HG02571 (cell line): Measurements from ENCODE around the gene KCNJ6.

Experiments
- ATAC-seq: cut with Tn5 transposase; IDR thresholded peaks from one replicate; pipeline ENCODE4 v1.9.1; 2021; ENCODE audit warnings: mild to moderate bottlenecking, moderate library complexity; ENCODE audit not compliant: unreplicated experiment

Gene KCNJ6

GRCh38 chr21:37558676-37559211, 357.5 kb downstream of the KCNJ6 start:
- ATAC-seq = no peak
